ENCODE measurements around the gene ANXA10. TPM values are rescaled to one million over a fixed set of nuclear protein-coding genes. Genes with fewer than 3 reads are reported as not detected.

The ANXA10 gene
- total and polyA plus RNA-seq, 4 experiments from 2014 or later, result not detected

- Mint-ChIP-seq H3K4me3 (no peak overlapping the region), H3K9me3 (peaks cover 0 to 9% (median under 1%) of the 10 kb centered on the region in 8 donors), H3K27me3 (peaks cover 1 to 2% of the 10 kb centered on the region in 2 donors), H3K4me1 (peaks cover 0 to 5% (median under 1%) of the 10 kb centered on the region in 4 donors), H3K36me3 (no peaks in the 10 kb centered on the region), H3K27ac (no peak overlapping the region)
- ChIA-PET POLR2A (ENCODE audit: partially characterized antibody) (no interaction called here), CTCF (ENCODE audit: partially characterized antibody) (interaction anchor here (1.2 to 2.1 kb wide), 7 partner anchors 8 to 1130 kb away, joined by 3 to 7 read pairs (median 5); no protein-coding TSS in a partner anchor)
- Histone ChIP-seq H3K27ac (ENCODE audit: low read depth, low read length) (no peak overlapping the region), H3K36me3 (ENCODE audit: insufficient read depth, low read length) (no peaks in the 10 kb centered on the region), H3K27me3 (ENCODE audit: insufficient read depth, low read length) (no peaks in the 10 kb centered on the region), H3K4me1 (ENCODE audit: insufficient read depth, low read length) (peaks cover 7% of the 10 kb centered on the region), H3K9me3 (ENCODE audit: control insufficient read depth in 1 of 2, low read length in 2 of 2) (no peaks in the 10 kb centered on the region), H3K4me3 (ENCODE audit: low read length in 2 of 2) (no peak overlapping the region)
- DNase-seq, result no peak
- intact Hi-C loops (cut with micrococcal nuclease), result loop anchor here (5.0 kb wide), 1 partner anchor 1987 kb away; no protein-coding TSS in a partner anchor
These were observed 62.4 kb downstream of the ANXA10 start for GRCh38 chr4:168154546-168155277.

- intact Hi-C loops (cut with micrococcal nuclease), result no loop called here
- H3K4me1 Mint-ChIP-seq, result no peaks in the 10 kb centered on the region
- no peak overlapping the region for H3K4me3 ChIP-seq (ENCODE audit: low read length in 2 of 2)
- H3K27me3 ChIP-seq (ENCODE audit: insufficient read depth, low read length), result no peaks in the 10 kb centered on the region
- peaks cover 0 to 2% of the 10 kb centered on the region in 2 donors for H3K36me3 Mint-ChIP-seq
- peaks cover 0 to 4% of the 10 kb centered on the region in 2 donors for H3K27me3 Mint-ChIP-seq
- no peak overlapping the region for H3K27ac Mint-ChIP-seq
- no peaks in the 10 kb centered on the region for H3K4me1 ChIP-seq (ENCODE audit: insufficient read depth, low read length)
- ChIA-PET CTCF (ENCODE audit: partially characterized antibody) (interaction anchor here (0.9 kb wide), 1 partner anchor 9 kb away, joined by 3 read pairs; no protein-coding TSS in a partner anchor), POLR2A (ENCODE audit: partially characterized antibody) (no interaction called here)
- peaks cover 2 to 24% (median 13%) of the 10 kb centered on the region in 8 donors for H3K9me3 Mint-ChIP-seq
- no peaks in the 10 kb centered on the region for H3K36me3 ChIP-seq (ENCODE audit: insufficient read depth, low read length)
- H3K4me3 Mint-ChIP-seq, result no peak overlapping the region
- no peak overlapping the region for H3K27ac ChIP-seq (ENCODE audit: low read depth, low read length)
- no peak for DNase-seq
- H3K9me3 ChIP-seq (ENCODE audit: control insufficient read depth in 1 of 2, low read length in 2 of 2), result no peaks in the 10 kb centered on the region
These were observed 70.3 kb downstream of the ANXA10 start for GRCh38 chr4:168162604-168163003.

GRCh38 chr4:168163106-168163505, 70.8 kb downstream of the ANXA10 start:
- Histone ChIP-seq H3K4me3 (ENCODE audit: low read length in 2 of 2) (no peak overlapping the region), H3K9me3 (ENCODE audit: control insufficient read depth in 1 of 2, low read length in 2 of 2) (no peaks in the 10 kb centered on the region), H3K27ac (ENCODE audit: low read depth, low read length) (no peak overlapping the region), H3K36me3 (ENCODE audit: insufficient read depth, low read length) (no peaks in the 10 kb centered on the region), H3K27me3 (ENCODE audit: insufficient read depth, low read length) (no peaks in the 10 kb centered on the region), H3K4me1 (ENCODE audit: insufficient read depth, low read length) (no peaks in the 10 kb centered on the region)
- no peak overlapping the region for H3K27ac Mint-ChIP-seq
- ChIA-PET POLR2A (ENCODE audit: partially characterized antibody) (no interaction called here), CTCF (ENCODE audit: partially characterized antibody) (no interaction called here)
- peaks cover 0 to 4% of the 10 kb centered on the region in 2 donors for H3K27me3 Mint-ChIP-seq
- intact Hi-C loops (cut with micrococcal nuclease), result no loop called here
- DNase-seq, result no peak
- no peak overlapping the region for H3K4me3 Mint-ChIP-seq
- H3K9me3 Mint-ChIP-seq, result peaks cover 2 to 24% (median 13%) of the 10 kb centered on the region in 8 donors
- H3K36me3 Mint-ChIP-seq, result peaks cover 0 to 2% of the 10 kb centered on the region in 2 donors
- H3K4me1 Mint-ChIP-seq, result no peaks in the 10 kb centered on the region

- H3K9me3 ChIP-seq (ENCODE audit: control insufficient read depth in 1 of 2, low read length in 2 of 2), result no peaks in the 10 kb centered on the region
These were observed 71.7 kb downstream of the ANXA10 start for GRCh38 chr4:168164045-168164444.

GRCh38 chr4:168164915-168165548, 72.7 kb downstream of the ANXA10 start:
- no peak for DNase-seq
- H3K4me3 Mint-ChIP-seq, result no peak overlapping the region
- peaks cover 0 to 4% of the 10 kb centered on the region in 2 donors for H3K27me3 Mint-ChIP-seq
- Histone ChIP-seq H3K36me3 (ENCODE audit: insufficient read depth, low read length) (no peaks in the 10 kb centered on the region), H3K27me3 (ENCODE audit: insufficient read depth, low read length) (no peaks in the 10 kb centered on the region), H3K4me1 (ENCODE audit: insufficient read depth, low read length) (no peaks in the 10 kb centered on the region), H3K4me3 (ENCODE audit: low read length in 2 of 2) (no peak overlapping the region), H3K27ac (ENCODE audit: low read depth, low read length) (no peak overlapping the region), H3K9me3 (ENCODE audit: control insufficient read depth in 1 of 2, low read length in 2 of 2) (no peaks in the 10 kb centered on the region)
- ChIA-PET POLR2A (ENCODE audit: partially characterized antibody) (no interaction called here), CTCF (ENCODE audit: partially characterized antibody) (interaction anchor here (1.5 kb wide), 1 partner anchor 11 kb away, joined by 7 read pairs; no protein-coding TSS in a partner anchor)
- peaks cover 2 to 13% (median 8%) of the 10 kb centered on the region in 8 donors for H3K9me3 Mint-ChIP-seq
- intact Hi-C loops (cut with micrococcal nuclease), result no loop called here
- H3K27ac Mint-ChIP-seq, result no peak overlapping the region
- peaks cover 0 to 2% of the 10 kb centered on the region in 2 donors for H3K36me3 Mint-ChIP-seq
- H3K4me1 Mint-ChIP-seq, result no peaks in the 10 kb centered on the region

More at GRCh38 chr4:168164045-168164444, 71.7 kb downstream of the ANXA10 start:
- POLR2A ChIA-PET (ENCODE audit: partially characterized antibody), result no interaction called here
- CTCF ChIA-PET (ENCODE audit: partially characterized antibody), result no interaction called here
- no peak for DNase-seq
- H3K27ac ChIP-seq (ENCODE audit: low read depth, low read length), result no peak overlapping the region
- no peak overlapping the region for H3K4me3 Mint-ChIP-seq
- no peaks in the 10 kb centered on the region for H3K36me3 ChIP-seq (ENCODE audit: insufficient read depth, low read length)
- no peaks in the 10 kb centered on the region for H3K4me1 Mint-ChIP-seq
- H3K9me3 Mint-ChIP-seq, result peaks cover 2 to 19% (median 11%) of the 10 kb centered on the region in 8 donors
- H3K27me3 Mint-ChIP-seq, result peaks cover 0 to 4% of the 10 kb centered on the region in 2 donors
- H3K4me3 ChIP-seq (ENCODE audit: low read length in 2 of 2), result no peak overlapping the region
- H3K27ac Mint-ChIP-seq, result no peak overlapping the region
- intact Hi-C loops (cut with micrococcal nuclease), result no loop called here
- H3K36me3 Mint-ChIP-seq, result peaks cover 0 to 2% of the 10 kb centered on the region in 2 donors
- no peaks in the 10 kb centered on the region for H3K4me1 ChIP-seq (ENCODE audit: insufficient read depth, low read length)
- H3K27me3 ChIP-seq (ENCODE audit: insufficient read depth, low read length), result no peaks in the 10 kb centered on the region

GRCh38 chr4:168167714-168168284, 75.5 kb downstream of the ANXA10 start:
- Mint-ChIP-seq H3K27ac (no peak overlapping the region), H3K4me3 (no peak overlapping the region), H3K36me3 (no peaks in the 10 kb centered on the region), H3K4me1 (no peaks in the 10 kb centered on the region), H3K9me3 (no peaks in the 10 kb centered on the region), H3K27me3 (no peaks in the 10 kb centered on the region)
- no peak for DNase-seq
- CTCF ChIA-PET (ENCODE audit: partially characterized antibody), result interaction anchor here (1.6 kb wide), 1 partner anchor 14 kb away, joined by 5 read pairs; no protein-coding TSS in a partner anchor
- Histone ChIP-seq H3K27me3 (ENCODE audit: insufficient read depth, low read length) (no peaks in the 10 kb centered on the region), H3K36me3 (ENCODE audit: insufficient read depth, low read length) (no peaks in the 10 kb centered on the region), H3K27ac (ENCODE audit: low read depth, low read length) (no peak overlapping the region), H3K4me3 (ENCODE audit: low read length in 2 of 2) (no peak overlapping the region), H3K9me3 (ENCODE audit: control insufficient read depth in 1 of 2, low read length in 2 of 2) (no peaks in the 10 kb centered on the region), H3K4me1 (ENCODE audit: insufficient read depth, low read length) (no peaks in the 10 kb centered on the region)
- POLR2A ChIA-PET (ENCODE audit: partially characterized antibody), result no interaction called here
- intact Hi-C loops (cut with micrococcal nuclease), result no loop called here

GRCh38 chr4:168174308-168174707, 82.0 kb downstream of the ANXA10 start:
- ChIA-PET CTCF (ENCODE audit: partially characterized antibody) (no interaction called here), POLR2A (ENCODE audit: partially characterized antibody) (no interaction called here)
- Mint-ChIP-seq H3K36me3 (no peaks in the 10 kb centered on the region), H3K4me3 (no peak overlapping the region), H3K4me1 (no peaks in the 10 kb centered on the region), H3K27ac (no peak overlapping the region), H3K27me3 (no peaks in the 10 kb centered on the region), H3K9me3 (no peaks in the 10 kb centered on the region)
- no peak overlapping the region for H3K4me3 ChIP-seq (ENCODE audit: low read length in 2 of 2)
- no peak for DNase-seq
- intact Hi-C loops (cut with micrococcal nuclease), result no loop called here
- H3K27ac ChIP-seq (ENCODE audit: low read depth, low read length), result no peak overlapping the region
- no peaks in the 10 kb centered on the region for H3K27me3 ChIP-seq (ENCODE audit: insufficient read depth, low read length)
- H3K36me3 ChIP-seq (ENCODE audit: insufficient read depth, low read length), result no peaks in the 10 kb centered on the region
- no peaks in the 10 kb centered on the region for H3K4me1 ChIP-seq (ENCODE audit: insufficient read depth, low read length)
- H3K9me3 ChIP-seq (ENCODE audit: control insufficient read depth in 1 of 2, low read length in 2 of 2), result no peaks in the 10 kb centered on the region

Data from CD4-positive, alpha-beta memory T cell (primary cell).